OCI-LY3 (cell line): Measurements from ENCODE around the gene GSTM4.

Source experiments
- EZH2phosphoT487 ChIP-seq: fragments of 200-600 bp; shearing (Covaris generic); IDR thresholded peaks from 2 replicates; pipeline ENCODE4 v1.6.1; 2018; ENCODE audit warnings: antibody characterized with exemption, mixed run types, low read depth
- TF ChIP-seq, protein P1 (sequence below): fragments of 200-600, 300-600 bp; sonication (generic); IDR thresholded peaks from 2 replicates; pipeline ENCODE4 v1.5.1; 2014; ENCODE audit warnings: antibody characterized with exemption, low read length, low read depth

DNA sequence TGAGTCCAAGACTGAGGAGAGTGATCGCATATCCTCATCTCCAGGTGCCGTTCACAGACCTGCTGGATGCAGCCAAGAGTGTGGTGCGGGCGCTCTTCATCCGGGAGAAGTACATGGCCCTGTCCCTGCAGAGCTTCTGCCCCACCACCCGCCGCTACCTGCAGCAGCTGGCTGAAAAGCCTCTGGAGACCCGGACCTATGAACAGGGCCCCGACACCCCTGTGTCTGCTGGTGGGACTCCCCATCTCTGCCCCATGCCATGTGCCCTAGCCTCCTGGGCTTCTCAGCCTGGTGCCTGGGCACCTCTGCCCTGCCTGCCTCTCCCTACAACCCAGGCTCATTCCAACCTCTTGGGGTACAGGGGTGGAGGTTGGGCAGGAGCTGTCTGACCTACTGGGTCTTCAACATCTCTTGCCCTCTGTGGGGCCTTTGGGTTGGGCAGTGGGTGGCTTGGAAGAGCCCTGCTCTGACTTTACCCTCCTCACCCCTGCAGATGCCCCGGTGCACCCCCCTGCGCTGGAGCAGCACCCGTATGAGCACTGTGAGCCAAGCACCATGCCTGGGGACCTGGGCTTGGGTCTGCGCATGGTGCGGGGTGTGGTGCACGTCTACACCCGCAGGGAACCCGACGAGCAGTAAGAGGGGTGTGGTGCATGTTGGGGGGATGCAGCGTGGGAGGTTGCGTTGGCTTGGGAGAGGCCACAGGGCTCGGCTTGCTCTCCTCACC lies 29.1 kb upstream of the GSTM4 start:
- TF ChIP-seq, protein P1, sequence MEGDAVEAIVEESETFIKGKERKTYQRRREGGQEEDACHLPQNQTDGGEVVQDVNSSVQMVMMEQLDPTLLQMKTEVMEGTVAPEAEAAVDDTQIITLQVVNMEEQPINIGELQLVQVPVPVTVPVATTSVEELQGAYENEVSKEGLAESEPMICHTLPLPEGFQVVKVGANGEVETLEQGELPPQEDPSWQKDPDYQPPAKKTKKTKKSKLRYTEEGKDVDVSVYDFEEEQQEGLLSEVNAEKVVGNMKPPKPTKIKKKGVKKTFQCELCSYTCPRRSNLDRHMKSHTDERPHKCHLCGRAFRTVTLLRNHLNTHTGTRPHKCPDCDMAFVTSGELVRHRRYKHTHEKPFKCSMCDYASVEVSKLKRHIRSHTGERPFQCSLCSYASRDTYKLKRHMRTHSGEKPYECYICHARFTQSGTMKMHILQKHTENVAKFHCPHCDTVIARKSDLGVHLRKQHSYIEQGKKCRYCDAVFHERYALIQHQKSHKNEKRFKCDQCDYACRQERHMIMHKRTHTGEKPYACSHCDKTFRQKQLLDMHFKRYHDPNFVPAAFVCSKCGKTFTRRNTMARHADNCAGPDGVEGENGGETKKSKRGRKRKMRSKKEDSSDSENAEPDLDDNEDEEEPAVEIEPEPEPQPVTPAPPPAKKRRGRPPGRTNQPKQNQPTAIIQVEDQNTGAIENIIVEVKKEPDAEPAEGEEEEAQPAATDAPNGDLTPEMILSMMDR = no peak
- no peak for TF ChIP-seq EZH2phosphoT487
